H1 (cell line): ENCODE measurements around the gene EPX. TPM values are rescaled to one million over a fixed set of nuclear protein-coding genes. Genes with fewer than 3 reads are reported as not detected.

Experiments used
- CTCF ChIA-PET: fragments of 300-600 bp; sonication (Branson Sonifier 250); formaldehyde crosslinking; loops from one replicate; lab custom pipeline; 2021; ENCODE audit not compliant: partially characterized antibody; lab: Charles Lee
- POLR2A ChIA-PET: fragments of 300-600 bp; sonication (Branson Sonifier 250); formaldehyde crosslinking; loops from one replicate; lab custom pipeline; 2021; ENCODE audit warnings: inconsistent platforms; ENCODE audit not compliant: partially characterized antibody; lab: Charles Lee
- DNase-seq, 2 experiments: peaks; one replicate each; pipeline versions ENCODE4 v3.0.0 to v3.0.0-alpha.2; 2010 to 2022; ENCODE audit warnings: low spot score in 2 of 2, low read depth in 1 of 2, mixed read lengths in 1 of 2
- FAIRE-seq: peaks from 2 replicates; lab custom pipeline; 2011; peaks lifted over from hg19 to GRCh38; lab: Jason Lieb, UNC
- H2AFZ ChIP-seq: 2 replicates; pipeline ENCODE4 v1.8.1; 2012; ENCODE audit warnings: low read length, inconsistent platforms
- H2AK5ac ChIP-seq: 2 replicates; pipeline ENCODE4 v1.6.1; 2013; ENCODE audit warnings: low read depth, low read length
- H2BK120ac ChIP-seq: replicated peaks from 2 replicates; pipeline ENCODE3; 2013; ENCODE audit warnings: low read depth, low read length, inconsistent platforms
- H2BK12ac ChIP-seq: 2 replicates; pipeline ENCODE4 v1.6.1; 2013; ENCODE audit warnings: low read depth, low read length
- H2BK15ac ChIP-seq: 2 replicates; pipeline ENCODE4 v1.6.1; 2013; ENCODE audit warnings: low read length
- H2BK20ac ChIP-seq: 2 replicates; pipeline ENCODE4 v1.6.1; 2013; ENCODE audit warnings: low read length
- H2BK5ac ChIP-seq: 2 replicates; pipeline ENCODE4 v1.6.1; 2013; ENCODE audit warnings: low read depth, low read length
- H3K14ac ChIP-seq: 2 replicates; pipeline ENCODE4 v1.6.1; 2013; ENCODE audit warnings: inconsistent platforms; ENCODE audit not compliant: insufficient read length
- H3K18ac ChIP-seq: 2 replicates; pipeline ENCODE4 v1.6.1; 2013; ENCODE audit warnings: low read length; ENCODE audit errors: extremely low read depth
- H3K23ac ChIP-seq: 2 replicates; pipeline ENCODE4 v1.6.1; 2013; ENCODE audit warnings: inconsistent platforms; ENCODE audit not compliant: insufficient read length
- H3K23me2 ChIP-seq: 2 replicates; pipeline ENCODE4 v1.6.1; 2013; ENCODE audit warnings: low read depth, low read length
- H3K27ac ChIP-seq: 2 replicates; pipeline ENCODE4 v1.6.1; 2011; ENCODE audit warnings: low read depth, low read length, inconsistent platforms
- H3K27me3 ChIP-seq, 4 experiments: replicated peaks in 1 of 4; 1 replicate in 1 of 4; 2 replicates in 3 of 4; pipeline versions ENCODE4 v1.6.1 to v1.8.1; 2011 to 2013; ENCODE audit warnings: low read length in 3 of 4, mild to moderate bottlenecking in 3 of 4, inconsistent platforms in 2 of 4, mixed read lengths in 2 of 4, moderate library complexity in 1 of 4; ENCODE audit not compliant: control insufficient read depth in 3 of 4, insufficient read depth in 3 of 4; ENCODE audit errors: extremely low read depth in 1 of 4
- H3K36me3 ChIP-seq, 4 experiments: 2 replicates each; pipeline versions ENCODE4 v1.6.1 to v1.8.1; 2011 to 2013; ENCODE audit warnings: mild to moderate bottlenecking in 4 of 4, low read length in 3 of 4, moderate library complexity in 2 of 4, control low read depth in 1 of 4, inconsistent platforms in 1 of 4; ENCODE audit not compliant: insufficient read depth in 4 of 4, control insufficient read depth in 2 of 4
- H3K4ac ChIP-seq: replicated peaks from 2 replicates; pipeline ENCODE3; 2013; ENCODE audit warnings: low read length, low read depth, mixed read lengths, inconsistent platforms; ENCODE audit not compliant: insufficient read length
- H3K4me1 ChIP-seq, 4 experiments: replicated peaks in 1 of 4; 1 replicate in 1 of 4; 2 replicates in 3 of 4; pipeline versions ENCODE4 v1.6.1 to v1.8.1; 2011 to 2013; ENCODE audit warnings: low read length in 3 of 4, inconsistent platforms in 2 of 4, mixed read lengths in 1 of 4; ENCODE audit not compliant: insufficient read depth in 4 of 4, control insufficient read depth in 3 of 4
- H3K4me2 ChIP-seq, 2 experiments: 2 replicates each; pipeline versions ENCODE4 v1.6.1 to v1.8.1; 2011 to 2013; ENCODE audit warnings: low read depth in 2 of 2, low read length in 2 of 2, control low read depth in 1 of 2, inconsistent platforms in 1 of 2, mild to moderate bottlenecking in 1 of 2; ENCODE audit not compliant: insufficient read depth in 1 of 2
- H3K4me3 ChIP-seq, 4 experiments: fragments of 200-600, 300-600 bp in 1 of 4; sonication (generic), shearing (Covaris generic), sonication (Bioruptor Twin) in 1 of 4; 2 replicates each; pipeline versions ENCODE4 v1.5.1 to v1.8.1; 2011 to 2016; ENCODE audit warnings: low read length in 4 of 4, low read depth in 3 of 4, control low read depth in 2 of 4, inconsistent platforms in 2 of 4, mild to moderate bottlenecking in 2 of 4, mixed read lengths in 1 of 4, moderate library complexity in 1 of 4; ENCODE audit not compliant: insufficient read depth in 2 of 4; ENCODE audit errors: extremely low read depth in 1 of 4
- H3K56ac ChIP-seq: replicated peaks from 2 replicates; pipeline ENCODE3; 2013; ENCODE audit warnings: low read depth, mild to moderate bottlenecking, mixed read lengths, low read length, inconsistent platforms; ENCODE audit not compliant: insufficient read length
- H3K79me1 ChIP-seq: 2 replicates; pipeline ENCODE4 v1.6.1; 2013; ENCODE audit warnings: low read depth, low read length, control low read depth
- H3K79me2 ChIP-seq, 2 experiments: 2 replicates each; pipeline versions ENCODE4 v1.6.1 to v1.8.1; 2012 to 2013; ENCODE audit warnings: low read length in 2 of 2, mild to moderate bottlenecking in 2 of 2, inconsistent platforms in 1 of 2; ENCODE audit not compliant: insufficient read depth in 2 of 2, control insufficient read depth in 1 of 2
- H3K9ac ChIP-seq, 4 experiments: replicated peaks in 1 of 4; 1 replicate in 1 of 4; 2 replicates in 3 of 4; pipeline versions ENCODE4 v1.6.1 to v1.8.1; 2011 to 2013; ENCODE audit warnings: low read depth in 3 of 4, low read length in 3 of 4, control low read depth in 2 of 4, mild to moderate bottlenecking in 2 of 4, moderate library complexity in 2 of 4, inconsistent platforms in 1 of 4; ENCODE audit errors: extremely low read depth in 1 of 4
- H3K9me3 ChIP-seq, 2 experiments: 2 replicates each; pipeline versions ENCODE4 v1.6.1 to v1.8.1; 2012 to 2013; ENCODE audit warnings: mild to moderate bottlenecking in 2 of 2, moderate library complexity in 2 of 2, control low read depth in 1 of 2, inconsistent platforms in 1 of 2, low read depth in 1 of 2, low read length in 1 of 2, mixed read lengths in 1 of 2; ENCODE audit not compliant: insufficient read depth in 2 of 2
- H4K20me1 ChIP-seq, 2 experiments: replicated peaks in 1 of 2; 2 replicates each; pipeline versions ENCODE3 to v1.8.1; 2011 to 2013; ENCODE audit warnings: inconsistent platforms in 2 of 2, low read length in 2 of 2, mild to moderate bottlenecking in 1 of 2; ENCODE audit not compliant: insufficient read depth in 2 of 2, control insufficient read depth in 1 of 2
- H4K5ac ChIP-seq: 2 replicates; pipeline ENCODE4 v1.6.1; 2013; ENCODE audit warnings: low read length, low read depth, mixed read lengths, inconsistent platforms; ENCODE audit not compliant: insufficient read length
- H4K8ac ChIP-seq: 2 replicates; pipeline ENCODE4 v1.8.0; 2013; ENCODE audit warnings: mild to moderate bottlenecking, moderate library complexity, low read length, inconsistent platforms; ENCODE audit not compliant: insufficient read depth; ENCODE audit errors: extremely low read depth
- H4K91ac ChIP-seq: replicated peaks from 2 replicates; pipeline ENCODE3; 2013; ENCODE audit warnings: low read length, mixed read lengths, inconsistent platforms; ENCODE audit not compliant: insufficient read length
- BACH1 ChIP-seq: IDR thresholded peaks from 2 replicates; pipeline ENCODE4 v1.6.1; 2012; ENCODE audit warnings: low read length, improper control_type of control experiment
- BCL11A ChIP-seq, 2 experiments: IDR thresholded peaks; one replicate each; pipeline ENCODE4 v1.6.1; 2011; ENCODE audit warnings: low read depth in 2 of 2, low read length in 2 of 2, mild to moderate bottlenecking in 2 of 2
- CHD1 ChIP-seq: IDR thresholded peaks from 2 replicates; pipeline ENCODE4 v1.6.1; 2012; ENCODE audit warnings: low read depth, low read length, improper control_type of control experiment
- CHD2 ChIP-seq: IDR thresholded peaks from 2 replicates; pipeline ENCODE4 v1.6.1; 2012; ENCODE audit warnings: low read length, improper control_type of control experiment
- CREB1 ChIP-seq: IDR thresholded peaks from 2 replicates; pipeline ENCODE4 v1.6.1; 2012; ENCODE audit warnings: inconsistent platforms
- CTBP2 ChIP-seq: IDR thresholded peaks from 2 replicates; pipeline ENCODE4 v1.7.0; 2011; ENCODE audit warnings: borderline replicate concordance, mild to moderate bottlenecking, moderate library complexity, mixed read lengths, low read length; ENCODE audit not compliant: insufficient read depth, insufficient read length
- MAX ChIP-seq: IDR thresholded peaks from 2 replicates; pipeline ENCODE4 v1.6.1; 2012; ENCODE audit warnings: inconsistent platforms
- PHF8 ChIP-seq: fragments of 200-600 bp; sonication (generic); conservative IDR thresholded peaks from 2 replicates; pipeline ENCODE4 v1.7.1; 2012; ENCODE audit warnings: low read depth, mild to moderate bottlenecking, inconsistent platforms, low read length, moderate library complexity
- POLR2A ChIP-seq, 2 experiments: IDR thresholded peaks; 1 replicate in 1 of 2; 2 replicates in 1 of 2; pipeline ENCODE4 v1.6.1; 2011; ENCODE audit warnings: low read depth in 2 of 2, low read length in 2 of 2, mild to moderate bottlenecking in 2 of 2; ENCODE audit errors: control extremely low read depth in 1 of 2
- RBBP5 ChIP-seq: IDR thresholded peaks from 2 replicates; pipeline ENCODE4 v1.7.1; 2012; ENCODE audit warnings: low read depth, mild to moderate bottlenecking, inconsistent platforms, low read length, moderate library complexity, borderline replicate concordance
- RNF2 ChIP-seq: fragments of 200-900, 300-1000 bp; sonication (generic); IDR thresholded peaks from 2 replicates; pipeline ENCODE4 v1.7.1; 2016; ENCODE audit warnings: borderline replicate concordance, low read depth, mild to moderate bottlenecking, antibody characterized with exemption, low read length; ENCODE audit not compliant: poor library complexity, severe bottlenecking; ENCODE audit errors: missing control alignments
- RXRA ChIP-seq: IDR thresholded peaks from 2 replicates; pipeline ENCODE4 v1.6.1; 2011; ENCODE audit warnings: low read depth, mild to moderate bottlenecking, low read length, moderate library complexity; ENCODE audit not compliant: insufficient read depth
- SP2 ChIP-seq: IDR thresholded peaks from 2 replicates; pipeline ENCODE4 v1.6.1; 2012; ENCODE audit warnings: mild to moderate bottlenecking, low read length, inconsistent platforms
- SP4 ChIP-seq: IDR thresholded peaks from 2 replicates; pipeline ENCODE4 v1.6.1; 2012; ENCODE audit warnings: low read length, inconsistent platforms
- TAF1 ChIP-seq: IDR thresholded peaks from 2 replicates; pipeline ENCODE4 v1.6.1; 2011; ENCODE audit warnings: mild to moderate bottlenecking, low read depth, low read length
- WGBS, 2 experiments: shearing (Covaris generic) in 1 of 2; methylation state at CpG; one replicate each; pipeline versions ENCODE4 v1.1.6 to v1.1.7; 2013 to 2015; ENCODE audit warnings: low lambda C conversion rate in 2 of 2, mixed read lengths in 2 of 2, inconsistent platforms in 1 of 2, low coverage in 1 of 2, missing lambda C conversion rate in 1 of 2; ENCODE audit not compliant: insufficient replicate concordance in 2 of 2, insufficient coverage in 1 of 2, insufficient read length in 1 of 2; ENCODE audit errors: extremely low coverage in 1 of 2, missing lambda C conversion rate in 1 of 2; 5-methylcytosine and 5-hydroxymethylcytosine counted together
- polyA plus RNA-seq, 7 experiments: library from polyadenylated mRNA; depleted of rRNA in 3 of 7; stranded (reverse) in 5 of 7; unstranded in 2 of 7; fragments of >200 nt in 5 of 7; fragments of 200-250 nt in 2 of 7; gene quantifications; 1 replicate in 5 of 7; 2 replicates in 1 of 7; 4 replicates in 1 of 7; pipeline versions ENCODE4 v1.2.1 to v1.2.3, GENCODE V29; 2011 to 2013; ENCODE audit warnings: missing spikeins in 2 of 7, mixed read lengths in 2 of 7
- total RNA-seq: library from RNA; stranded (reverse); fragmentation: NEBNext Ultra II Directional; extraction: Animal tissue kit (Norgen Biotek cat#: 25700); gene quantifications from 2 replicates; pipeline ENCODE4 v1.2.1, GENCODE V29; 2021

The EPX gene
- total and polyA plus RNA-seq, 2 of the 8 experiments (the other 6 are each of a cell fraction or from before 2014, with no cell fraction given), result not detected

GRCh38 chr17:58170622-58171021 is 21.9 kb upstream of the EPX start:
- no peak overlapping the region for H3K14ac ChIP-seq
- H3K9me3 ChIP-seq, result no peaks in the 10 kb centered on the region
- no peak overlapping the region for H3K4me3 ChIP-seq
- no peak overlapping the region for H2BK15ac ChIP-seq
- no peak overlapping the region for H3K56ac ChIP-seq
- no peak overlapping the region for H4K8ac ChIP-seq
- TF ChIP-seq RNF2 (no peak), PHF8 (no peak), MAX (no peak), RXRA (no peak), CHD2 (no peak), SP4 (no peak), SP2 (no peak), TAF1 (no peak), CHD1 (no peak), POLR2A (IDR thresholded peaks at IDR 0.05; ENCODE audit: control extremely low read depth in 1 of 2, low read depth in 2 of 2, low read length in 2 of 2) (no peak), RBBP5 (no peak), CTBP2 (no peak), CREB1 (no peak), BACH1 (no peak), BCL11A (IDR thresholded peaks at IDR 0.05; ENCODE audit: low read depth in 2 of 2, low read length in 2 of 2) (no peak)
- FAIRE-seq (no peak), DNase-seq (no peak)
- H3K23me2 ChIP-seq, result no peaks in the 10 kb centered on the region
- H3K27me3 ChIP-seq, result peaks cover 0 to 4% (median 2%) of the 10 kb centered on the region in 4 experiments; a peak in 1 of 7 replicates
- no peak overlapping the region for H2BK5ac ChIP-seq
- no peak overlapping the region for H3K4me2 ChIP-seq
- no peak overlapping the region for H3K18ac ChIP-seq
- no peak overlapping the region for H2AK5ac ChIP-seq
- H3K9ac ChIP-seq, result no peak overlapping the region
- H2BK12ac ChIP-seq, result no peak overlapping the region
- H3K4ac ChIP-seq, result no peak overlapping the region
- H2BK20ac ChIP-seq, result no peak overlapping the region
- H2AFZ ChIP-seq, result no peak overlapping the region
- H4K20me1 ChIP-seq, result peaks cover 0 to 2% of the 10 kb centered on the region in 2 experiments
- no peak overlapping the region for H2BK120ac ChIP-seq
- no peaks in the 10 kb centered on the region for H3K79me1 ChIP-seq
- ChIA-PET CTCF (interaction anchor here (1.0 to 11.5 kb wide), 6 partner anchors 45 to 387 kb away, joined by 3 to 71 read pairs (median 3); no protein-coding TSS in a partner anchor), POLR2A (interaction anchor here (1.1 to 1.4 kb wide), 2 partner anchors 177 to 184 kb away, joined by 3 to 4 read pairs; no protein-coding TSS in a partner anchor)
- H3K4me1 ChIP-seq, result no peaks in the 10 kb centered on the region
- 79% methylated on average over 4 of the region's 4 CpGs; no CpG with 5 or more reads in 1 of the 2 experiments for WGBS, 2 experiments
- no peaks in the 10 kb centered on the region for H3K79me2 ChIP-seq
- no peak overlapping the region for H4K5ac ChIP-seq
- H4K91ac ChIP-seq, result no peak overlapping the region
- no peak overlapping the region for H3K23ac ChIP-seq
- H3K27ac ChIP-seq, result no peak overlapping the region
- no peaks in the 10 kb centered on the region for H3K36me3 ChIP-seq
